CD4-positive, alpha-beta T cell (primary cell): ENCODE data around the gene SCAF1. TPM values are rescaled to one million over a fixed set of nuclear protein-coding genes. Genes with fewer than 3 reads are reported as not detected.

Source experiments
- ATAC-seq: fragments of 200-7000 bp; cut with Tn5 transposase; one replicate; pipeline ENCODE4 v1.10.0; 2022; ENCODE audit warnings: mild to moderate bottlenecking; ENCODE audit not compliant: poor library complexity
- CTCF ChIA-PET: fragments of 350-600 bp; sonication (Branson Sonifier 250); formaldehyde crosslinking; loops from one replicate; lab custom pipeline; 2021; ENCODE audit warnings: antibody characterized with exemption, inconsistent platforms; lab: Charles Lee
- POLR2A ChIA-PET: fragments of 350-600 bp; sonication (Branson Sonifier 250); formaldehyde crosslinking; loops from one replicate; lab custom pipeline; 2021; ENCODE audit warnings: antibody characterized with exemption, inconsistent platforms; lab: Charles Lee
- DNase-seq, 14 experiments: peaks; one replicate each; pipeline ENCODE4 v3.0.0-alpha.2; 2013 to 2020; ENCODE audit warnings: mixed read lengths in 2 of 14
- H3K27ac ChIP-seq, 2 donors: one replicate each; pipeline versions ENCODE4 v1.5.1 to v1.7.0; 2013; ENCODE audit warnings: low read length in 2 of 2, low read depth in 1 of 2, mild to moderate bottlenecking in 1 of 2
- H3K27me3 ChIP-seq, 2 experiments: 1 replicate in 1 of 2; 2 replicates in 1 of 2; pipeline versions ENCODE4 v1.6.1 to v1.7.0; 2013; ENCODE audit warnings: low read length in 2 of 2, control low read depth in 1 of 2, mild to moderate bottlenecking in 1 of 2, moderate library complexity in 1 of 2; ENCODE audit not compliant: insufficient read depth in 2 of 2, control insufficient read depth in 1 of 2
- H3K36me3 ChIP-seq: one replicate; pipeline ENCODE4 v1.6.1; 2013; ENCODE audit warnings: low read length, control low read depth; ENCODE audit not compliant: insufficient read depth
- H3K4me1 ChIP-seq: one replicate; pipeline ENCODE4 v1.6.1; 2013; ENCODE audit warnings: low read length, control low read depth; ENCODE audit not compliant: insufficient read depth
- H3K4me3 ChIP-seq: one replicate; pipeline ENCODE4 v1.5.1; 2013; ENCODE audit warnings: mild to moderate bottlenecking, low read length, moderate library complexity
- H3K9me3 ChIP-seq, 2 experiments: 1 replicate in 1 of 2; 2 replicates in 1 of 2; pipeline versions ENCODE4 v1.6.1 to v1.7.0; 2013; ENCODE audit warnings: low read length in 2 of 2, mild to moderate bottlenecking in 2 of 2, control low read depth in 1 of 2, moderate library complexity in 1 of 2; ENCODE audit not compliant: control insufficient read depth in 1 of 2, insufficient read depth in 1 of 2
- H3K27ac Mint-ChIP-seq: one replicate; pipeline ENCODE4 v1.8.0; 2020; ENCODE audit warnings: mixed read lengths
- H3K27me3 Mint-ChIP-seq: one replicate; pipeline ENCODE4 v1.8.0; 2021; ENCODE audit warnings: mixed read lengths
- H3K36me3 Mint-ChIP-seq: one replicate; pipeline ENCODE4 v1.8.0; 2021; ENCODE audit warnings: low read depth, mixed read lengths
- H3K4me1 Mint-ChIP-seq: one replicate; pipeline ENCODE4 v1.8.0; 2021; ENCODE audit warnings: low read depth, mixed read lengths
- H3K4me3 Mint-ChIP-seq: one replicate; pipeline ENCODE4 v1.8.0; 2020; ENCODE audit warnings: mild to moderate bottlenecking, mixed read lengths
- H3K9me3 Mint-ChIP-seq: one replicate; pipeline ENCODE4 v1.8.0; 2020; ENCODE audit warnings: mixed read lengths
- intact Hi-C, 2 experiments: fragments of 100-400 bp; cut with DNase I in 1 of 2; cut with micrococcal nuclease in 1 of 2; formaldehyde crosslinking; loops; one replicate each; pipeline versions ENCODE4 v1.15.1 to v1.9.0; 2023 to 2025; cut with DNase I, micrococcal nuclease
- total RNA-seq, 174 experiments: library from RNA in 2 of 174; stranded (reverse) in 2 of 174; gene quantifications; one replicate each; pipeline ENCODE4 v1.2.3 and lab custom pipeline; 2021 to 2026
- TF ChIP-seq, protein P1 (sequence below): fragments of 200-600 bp; IDR thresholded peaks from one replicate; pipeline ENCODE4 v1.8.0; 2022; ENCODE audit warnings: antibody characterized with exemption, mild to moderate bottlenecking

Gene SCAF1
- total RNA-seq, 2 experiments from 2014 or later, result 30.6 to 34.8 TPM

- Histone ChIP-seq H3K36me3 (peaks cover 19% of the 10 kb centered on the region), H3K4me3 (peak overlapping the region; percentile 62), H3K27ac (peak overlapping the region; percentile 57 to 90), H3K9me3 (no peaks in the 10 kb centered on the region), H3K4me1 (peaks cover 44% of the 10 kb centered on the region), H3K27me3 (no peaks in the 10 kb centered on the region)
- CTCF ChIA-PET, result interaction anchor here (0.8 to 1.5 kb wide), 3 partner anchors 13 to 25 kb away, joined by 3 to 4 read pairs (median 4); no protein-coding TSS in a partner anchor
- peaks cover 29% of the 10 kb centered on the region for H3K36me3 Mint-ChIP-seq
- ATAC-seq (peak; percentile 3), DNase-seq (no peak)
- peak overlapping the region; percentile 88 for H3K27ac Mint-ChIP-seq
- intact Hi-C loops, result loop anchor here (1.0 to 10.0 kb wide), 2 partner anchors 9 to 1411 kb away; partner anchors contain the start of gene CARD8 (in 1 of the 2)
- H3K4me1 Mint-ChIP-seq, result peaks cover 18% of the 10 kb centered on the region
- H3K27me3 Mint-ChIP-seq, result no peaks in the 10 kb centered on the region
- H3K4me3 Mint-ChIP-seq, result peak overlapping the region; percentile 95
- POLR2A ChIA-PET, result interaction anchor here (0.9 to 6.7 kb wide), 6 partner anchors 10 to 214 kb away, joined by 5 to 125 read pairs (median 25); partner anchors contain the start of genes PIH1D1, PRMT1, PRR12 and RRAS
- TF ChIP-seq, protein P1, sequence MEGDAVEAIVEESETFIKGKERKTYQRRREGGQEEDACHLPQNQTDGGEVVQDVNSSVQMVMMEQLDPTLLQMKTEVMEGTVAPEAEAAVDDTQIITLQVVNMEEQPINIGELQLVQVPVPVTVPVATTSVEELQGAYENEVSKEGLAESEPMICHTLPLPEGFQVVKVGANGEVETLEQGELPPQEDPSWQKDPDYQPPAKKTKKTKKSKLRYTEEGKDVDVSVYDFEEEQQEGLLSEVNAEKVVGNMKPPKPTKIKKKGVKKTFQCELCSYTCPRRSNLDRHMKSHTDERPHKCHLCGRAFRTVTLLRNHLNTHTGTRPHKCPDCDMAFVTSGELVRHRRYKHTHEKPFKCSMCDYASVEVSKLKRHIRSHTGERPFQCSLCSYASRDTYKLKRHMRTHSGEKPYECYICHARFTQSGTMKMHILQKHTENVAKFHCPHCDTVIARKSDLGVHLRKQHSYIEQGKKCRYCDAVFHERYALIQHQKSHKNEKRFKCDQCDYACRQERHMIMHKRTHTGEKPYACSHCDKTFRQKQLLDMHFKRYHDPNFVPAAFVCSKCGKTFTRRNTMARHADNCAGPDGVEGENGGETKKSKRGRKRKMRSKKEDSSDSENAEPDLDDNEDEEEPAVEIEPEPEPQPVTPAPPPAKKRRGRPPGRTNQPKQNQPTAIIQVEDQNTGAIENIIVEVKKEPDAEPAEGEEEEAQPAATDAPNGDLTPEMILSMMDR, result no peak
- no peaks in the 10 kb centered on the region for H3K9me3 Mint-ChIP-seq
Measured at GRCh38 chr19:49666120-49666444, 24.1 kb downstream of the SCAF1 start.

DNA sequence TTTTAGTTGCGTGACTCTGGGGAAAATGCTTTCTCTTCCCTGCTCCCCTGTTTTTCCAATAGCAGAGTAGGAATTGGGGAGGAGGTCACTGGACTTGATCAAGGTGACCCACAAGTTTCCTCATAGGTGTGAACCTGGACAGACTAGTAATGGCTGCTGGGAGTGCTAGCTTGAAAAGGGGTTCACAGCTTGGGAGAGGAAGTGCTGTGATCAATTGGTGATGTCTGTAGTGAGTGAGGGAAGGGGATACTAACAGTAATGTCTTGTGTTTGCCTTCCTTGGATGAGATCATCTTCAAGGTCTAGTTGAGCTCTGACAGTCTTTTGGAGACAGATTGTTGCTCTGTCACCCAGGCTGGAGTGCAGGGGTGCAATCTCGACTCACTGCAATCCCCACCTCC, 25.5 kb downstream of the SCAF1 start:
- peaks cover 7% of the 10 kb centered on the region for H3K36me3 ChIP-seq
- TF ChIP-seq, protein P1, result no peak
- Mint-ChIP-seq H3K27me3 (no peaks in the 10 kb centered on the region), H3K4me1 (peaks cover 26% of the 10 kb centered on the region), H3K9me3 (no peaks in the 10 kb centered on the region), H3K4me3 (peak overlapping the region; percentile 95), H3K27ac (peak overlapping the region; percentile 40), H3K36me3 (peaks cover 29% of the 10 kb centered on the region)
- ATAC-seq, result no peak
- no peak overlapping the region for H3K27ac ChIP-seq
- DNase-seq, result no peak
- H3K4me3 ChIP-seq, result no peak overlapping the region
- POLR2A ChIA-PET, result interaction anchor here (1.3 to 1.5 kb wide), 2 partner anchors 9 to 172 kb away, joined by 4 to 6 read pairs; partner anchors contain the start of genes PRMT1 and RPS11
- no peaks in the 10 kb centered on the region for H3K27me3 ChIP-seq
- H3K4me1 ChIP-seq, result peaks cover 42% of the 10 kb centered on the region
- H3K9me3 ChIP-seq, result no peaks in the 10 kb centered on the region
- intact Hi-C loops, result loop anchor here in 1 of 2 experiments (1.0 to 10.0 kb wide), 2 partner anchors 23 to 1413 kb away; partner anchors contain the start of gene CARD8
- CTCF ChIA-PET, result interaction anchor here (1.4 kb wide), 1 partner anchor 87 kb away, joined by 3 read pairs; the partner anchor contains the start of gene NOSIP

- ATAC-seq, result no peak
- no peaks in the 10 kb centered on the region for H3K27me3 ChIP-seq
- intact Hi-C loops, result loop anchor here in 1 of 2 experiments (10.0 kb wide), 1 partner anchor 1415 kb away; the partner anchor contains the start of gene CARD8
- DNase-seq, result no peak
- H3K4me3 Mint-ChIP-seq, result no peak overlapping the region
- no peaks in the 10 kb centered on the region for H3K27me3 Mint-ChIP-seq
- H3K36me3 Mint-ChIP-seq, result peaks cover 18% of the 10 kb centered on the region
- no peak overlapping the region for H3K27ac ChIP-seq
- peaks cover 23% of the 10 kb centered on the region for H3K4me1 ChIP-seq
- no peak overlapping the region for H3K4me3 ChIP-seq
- no peak overlapping the region for H3K27ac Mint-ChIP-seq
- no peaks in the 10 kb centered on the region for H3K9me3 Mint-ChIP-seq
- H3K36me3 ChIP-seq, result no peaks in the 10 kb centered on the region
- no peaks in the 10 kb centered on the region for H3K9me3 ChIP-seq
- peaks cover 16% of the 10 kb centered on the region for H3K4me1 Mint-ChIP-seq
- ChIA-PET POLR2A (no interaction called here), CTCF (no interaction called here)
- TF ChIP-seq, protein P1, result no peak
Measured at GRCh38 chr19:49669516-49669915, 27.5 kb downstream of the SCAF1 start.
